Neuronal stem cell (in vitro differentiated cells): ENCODE results near the gene FMO3.

Source experiments
- DNase-seq: peaks from one replicate; pipeline ENCODE4 v3.0.0-alpha.2; 2013; ENCODE audit warnings: low spot score
- H2AFZ ChIP-seq: one replicate; pipeline ENCODE4 v1.6.1; 2013; ENCODE audit warnings: mild to moderate bottlenecking, low read length, inconsistent platforms
- H2AK5ac ChIP-seq: 2 replicates; pipeline ENCODE4 v1.6.1; 2013; ENCODE audit warnings: low read depth, mild to moderate bottlenecking, inconsistent platforms, low read length, moderate library complexity, mixed read lengths
- H2BK120ac ChIP-seq: 2 replicates; pipeline ENCODE4 v1.6.1; 2013; ENCODE audit warnings: low read depth, mild to moderate bottlenecking, inconsistent platforms, low read length, moderate library complexity, mixed read lengths
- H2BK12ac ChIP-seq: one replicate; pipeline ENCODE4 v1.6.1; 2013; ENCODE audit warnings: low read length, inconsistent platforms
- H2BK15ac ChIP-seq: 2 replicates; pipeline ENCODE4 v1.6.1; 2013; ENCODE audit warnings: mild to moderate bottlenecking, low read length, inconsistent platforms, mixed read lengths
- H2BK5ac ChIP-seq: one replicate; pipeline ENCODE4 v1.6.1; 2013; ENCODE audit warnings: inconsistent platforms, mild to moderate bottlenecking, low read length, moderate library complexity
- H3K14ac ChIP-seq: one replicate; pipeline ENCODE4 v1.6.1; 2013; ENCODE audit warnings: low read length, inconsistent platforms
- H3K18ac ChIP-seq: 2 replicates; pipeline ENCODE4 v1.6.1; 2013; ENCODE audit warnings: low read length, inconsistent platforms
- H3K23ac ChIP-seq: 2 replicates; pipeline ENCODE4 v1.6.1; 2013; ENCODE audit warnings: low read depth, mild to moderate bottlenecking, mixed read lengths, low read length, inconsistent platforms; ENCODE audit not compliant: poor library complexity
- H3K27ac ChIP-seq: replicated peaks from 3 replicates; pipeline ENCODE4 v1.5.1; 2013; ENCODE audit warnings: low read length, inconsistent platforms
- H3K27me3 ChIP-seq, 3 experiments: 2 replicates each; pipeline ENCODE4 v1.6.1; 2013; ENCODE audit warnings: low read length in 3 of 3, mild to moderate bottlenecking in 2 of 3, inconsistent platforms in 1 of 3, low read depth in 1 of 3, mixed read lengths in 1 of 3, moderate library complexity in 1 of 3; ENCODE audit not compliant: control insufficient read depth in 3 of 3, insufficient read depth in 3 of 3
- H3K36me3 ChIP-seq, 2 donors: replicated peaks in 1 of 2; 2 replicates each; pipeline ENCODE4 v1.6.1; 2013; ENCODE audit warnings: low read length in 2 of 2; ENCODE audit not compliant: control insufficient read depth in 2 of 2, insufficient read depth in 2 of 2
- H3K4ac ChIP-seq: 2 replicates; pipeline ENCODE4 v1.6.1; 2013; ENCODE audit warnings: inconsistent platforms, mild to moderate bottlenecking, low read length, moderate library complexity
- H3K4me1 ChIP-seq, 2 donors: 1 replicate in 1 of 2; 2 replicates in 1 of 2; pipeline ENCODE4 v1.6.1; 2013; ENCODE audit warnings: low read length in 2 of 2, low read depth in 1 of 2; ENCODE audit not compliant: control insufficient read depth in 2 of 2, insufficient read depth in 1 of 2
- H3K4me2 ChIP-seq: one replicate; pipeline ENCODE4 v1.6.1; 2013; ENCODE audit warnings: mild to moderate bottlenecking, low read length, inconsistent platforms; ENCODE audit not compliant: insufficient read depth, poor library complexity, severe bottlenecking
- H3K4me3 ChIP-seq, 2 donors: 2 replicates each; pipeline ENCODE4 v1.5.1; 2013; ENCODE audit warnings: low read length in 2 of 2, mild to moderate bottlenecking in 2 of 2, inconsistent platforms in 1 of 2, moderate library complexity in 1 of 2
- H3K79me1 ChIP-seq: one replicate; pipeline ENCODE4 v1.6.1; 2013; ENCODE audit warnings: low read depth, mild to moderate bottlenecking, inconsistent platforms, low read length, moderate library complexity
- H3K9ac ChIP-seq: one replicate; pipeline ENCODE4 v1.6.1; 2013; ENCODE audit warnings: mild to moderate bottlenecking, low read depth, low read length, inconsistent platforms; ENCODE audit not compliant: poor library complexity
- H3K9me3 ChIP-seq, 2 donors: replicated peaks in 1 of 2; 2 replicates each; pipeline versions ENCODE3 to v1.6.1; 2013; ENCODE audit warnings: low read length in 2 of 2, mild to moderate bottlenecking in 2 of 2, inconsistent platforms in 1 of 2, low read depth in 1 of 2, mixed read lengths in 1 of 2, moderate library complexity in 1 of 2; ENCODE audit not compliant: control insufficient read depth in 2 of 2, insufficient read depth in 1 of 2
- H4K8ac ChIP-seq: one replicate; pipeline ENCODE4 v1.6.1; 2013; ENCODE audit warnings: low read depth, mild to moderate bottlenecking, inconsistent platforms, low read length, moderate library complexity
- H4K91ac ChIP-seq: one replicate; pipeline ENCODE4 v1.6.1; 2013; ENCODE audit warnings: low read length, low read depth, mild to moderate bottlenecking, inconsistent platforms; ENCODE audit not compliant: poor library complexity
- WGBS, 2 donors: extraction: QIAGEN DNeasy Blood & Tissue Kit; methylation state at CpG; one replicate each; pipeline ENCODE4 v1.1.7; 2013; ENCODE audit warnings: missing lambda C conversion rate in 2 of 2, mixed read lengths in 1 of 2; ENCODE audit not compliant: insufficient read length in 2 of 2, insufficient replicate concordance in 1 of 2; ENCODE audit errors: extremely low coverage in 2 of 2; 5-methylcytosine and 5-hydroxymethylcytosine counted together

The FMO3 gene

GRCh38 chr1:171137580-171137979 lies 46.9 kb downstream of the FMO3 start:
- Histone ChIP-seq H4K8ac (no peak overlapping the region), H3K4ac (no peak overlapping the region), H2BK5ac (no peak overlapping the region), H2BK15ac (no peak overlapping the region), H3K23ac (no peak overlapping the region), H2BK120ac (no peak overlapping the region), H3K9me3 (no peaks in the 10 kb centered on the region), H3K27me3 (no peaks in the 10 kb centered on the region), H2BK12ac (no peak overlapping the region), H3K4me2 (no peak overlapping the region), H3K4me1 (peaks cover 0 to 3% of the 10 kb centered on the region in 2 donors), H3K36me3 (no peaks in the 10 kb centered on the region), H3K14ac (no peak overlapping the region), H3K18ac (no peak overlapping the region), H2AK5ac (no peak overlapping the region), H3K27ac (no peak overlapping the region), H3K9ac (no peak overlapping the region), H3K79me1 (no peaks in the 10 kb centered on the region), H2AFZ (no peak overlapping the region), H4K91ac (no peak overlapping the region), H3K4me3 (no peak overlapping the region)
- DNase-seq = no peak
- no CpG with 5 or more reads among the region's 2 CpGs for WGBS, 2 donors

GRCh38 chr1:171138980-171139379 lies 48.3 kb downstream of the FMO3 start:
- H2AFZ ChIP-seq = no peak overlapping the region
- H3K79me1 ChIP-seq = no peaks in the 10 kb centered on the region
- no peak overlapping the region for H3K23ac ChIP-seq
- H4K8ac ChIP-seq = no peak overlapping the region
- H2BK15ac ChIP-seq = no peak overlapping the region
- no peak overlapping the region for H3K9ac ChIP-seq
- H3K27me3 ChIP-seq = no peaks in the 10 kb centered on the region
- H3K27ac ChIP-seq = no peak overlapping the region
- H3K4me3 ChIP-seq = no peak overlapping the region
- H2BK12ac ChIP-seq = no peak overlapping the region
- no peak overlapping the region for H3K4ac ChIP-seq
- no peaks in the 10 kb centered on the region for H3K9me3 ChIP-seq
- H3K4me2 ChIP-seq = no peak overlapping the region
- H3K36me3 ChIP-seq = no peaks in the 10 kb centered on the region
- DNase-seq = no peak
- no peak overlapping the region for H2BK5ac ChIP-seq
- no peak overlapping the region for H2AK5ac ChIP-seq
- no peak overlapping the region for H4K91ac ChIP-seq
- H3K4me1 ChIP-seq = peaks cover 0 to 3% of the 10 kb centered on the region in 2 donors
- H3K18ac ChIP-seq = no peak overlapping the region
- no CpG with 5 or more reads among the region's 2 CpGs for WGBS, 2 donors
- no peak overlapping the region for H3K14ac ChIP-seq
- no peak overlapping the region for H2BK120ac ChIP-seq

GRCh38 chr1:171139890-171140289 lies 49.2 kb downstream of the FMO3 start:
- no peak overlapping the region for H4K91ac ChIP-seq
- no peak overlapping the region for H3K4me2 ChIP-seq
- no peaks in the 10 kb centered on the region for H3K9me3 ChIP-seq
- no peak overlapping the region for H3K4ac ChIP-seq
- H4K8ac ChIP-seq = no peak overlapping the region
- H3K79me1 ChIP-seq = no peaks in the 10 kb centered on the region
- H2BK12ac ChIP-seq = no peak overlapping the region
- H2BK120ac ChIP-seq = no peak overlapping the region
- no peak overlapping the region for H2AFZ ChIP-seq
- H3K18ac ChIP-seq = no peak overlapping the region
- no peak overlapping the region for H2BK15ac ChIP-seq
- no peak for DNase-seq
- H3K27ac ChIP-seq = no peak overlapping the region
- H2AK5ac ChIP-seq = no peak overlapping the region
- H3K27me3 ChIP-seq = no peaks in the 10 kb centered on the region
- no peak overlapping the region for H3K23ac ChIP-seq
- WGBS, 2 donors = no CpG with 5 or more reads among the region's 4 CpGs
- no peak overlapping the region for H3K14ac ChIP-seq
- H3K36me3 ChIP-seq = no peaks in the 10 kb centered on the region
- H3K9ac ChIP-seq = no peak overlapping the region
- H2BK5ac ChIP-seq = no peak overlapping the region
- no peak overlapping the region for H3K4me3 ChIP-seq
- H3K4me1 ChIP-seq = peaks cover 0 to 3% of the 10 kb centered on the region in 2 donors

GRCh38 chr1:171140401-171140800 lies 49.7 kb downstream of the FMO3 start:
- H3K14ac ChIP-seq = no peak overlapping the region
- no peaks in the 10 kb centered on the region for H3K36me3 ChIP-seq
- H2AK5ac ChIP-seq = no peak overlapping the region
- no peak overlapping the region for H2BK15ac ChIP-seq
- no peak overlapping the region for H4K8ac ChIP-seq
- H3K79me1 ChIP-seq = no peaks in the 10 kb centered on the region
- no peak overlapping the region for H2BK12ac ChIP-seq
- DNase-seq = no peak
- H3K4ac ChIP-seq = no peak overlapping the region
- no peak overlapping the region for H4K91ac ChIP-seq
- H3K18ac ChIP-seq = no peak overlapping the region
- no peak overlapping the region for H3K27ac ChIP-seq
- H3K27me3 ChIP-seq = no peaks in the 10 kb centered on the region
- H3K9me3 ChIP-seq = no peaks in the 10 kb centered on the region
- H2AFZ ChIP-seq = no peak overlapping the region
- no peak overlapping the region for H2BK5ac ChIP-seq
- H3K4me2 ChIP-seq = no peak overlapping the region
- no peak overlapping the region for H3K23ac ChIP-seq
- H3K9ac ChIP-seq = no peak overlapping the region
- H3K4me1 ChIP-seq = peaks cover 0 to 3% of the 10 kb centered on the region in 2 donors
- H3K4me3 ChIP-seq = no peak overlapping the region
- WGBS, 2 donors = no CpG with 5 or more reads among the region's 5 CpGs
- H2BK120ac ChIP-seq = no peak overlapping the region
